Stomach smooth muscle (tissue), 2 donors: Measurements from ENCODE around the gene GNB4.
A peak's percentile ranks its signal among the peaks of the same experiment; 100 is the strongest.

Experiments used
- H3K27ac ChIP-seq: one replicate; pipeline ENCODE4 v1.7.0; 2013; ENCODE audit warnings: mild to moderate bottlenecking, low read length, inconsistent platforms
- H3K27me3 ChIP-seq, 2 donors: one replicate each; pipeline ENCODE4 v1.7.0; 2013; ENCODE audit warnings: low read length in 2 of 2; ENCODE audit not compliant: insufficient read depth in 2 of 2, control insufficient read depth in 1 of 2
- H3K36me3 ChIP-seq, 2 donors: one replicate each; pipeline ENCODE4 v1.7.0; 2013; ENCODE audit warnings: low read length in 2 of 2; ENCODE audit not compliant: control insufficient read depth in 2 of 2, insufficient read depth in 2 of 2
- H3K4me1 ChIP-seq: one replicate; pipeline ENCODE4 v1.7.0; 2013; ENCODE audit warnings: low read length; ENCODE audit not compliant: control insufficient read depth, insufficient read depth
- H3K4me3 ChIP-seq, 2 donors: one replicate each; pipeline ENCODE4 v1.7.0; 2013; ENCODE audit warnings: low read length in 2 of 2
- H3K9ac ChIP-seq, 2 donors: one replicate each; pipeline ENCODE4 v1.7.0; 2013; ENCODE audit warnings: low read length in 2 of 2, mild to moderate bottlenecking in 1 of 2
- H3K9me3 ChIP-seq, 2 donors: one replicate each; pipeline ENCODE4 v1.7.0; 2013; ENCODE audit warnings: low read length in 2 of 2; ENCODE audit not compliant: control insufficient read depth in 2 of 2
- donor health status: healthy.
- donor health status: Pancreatic carcinoma.

Gene GNB4

DNA sequence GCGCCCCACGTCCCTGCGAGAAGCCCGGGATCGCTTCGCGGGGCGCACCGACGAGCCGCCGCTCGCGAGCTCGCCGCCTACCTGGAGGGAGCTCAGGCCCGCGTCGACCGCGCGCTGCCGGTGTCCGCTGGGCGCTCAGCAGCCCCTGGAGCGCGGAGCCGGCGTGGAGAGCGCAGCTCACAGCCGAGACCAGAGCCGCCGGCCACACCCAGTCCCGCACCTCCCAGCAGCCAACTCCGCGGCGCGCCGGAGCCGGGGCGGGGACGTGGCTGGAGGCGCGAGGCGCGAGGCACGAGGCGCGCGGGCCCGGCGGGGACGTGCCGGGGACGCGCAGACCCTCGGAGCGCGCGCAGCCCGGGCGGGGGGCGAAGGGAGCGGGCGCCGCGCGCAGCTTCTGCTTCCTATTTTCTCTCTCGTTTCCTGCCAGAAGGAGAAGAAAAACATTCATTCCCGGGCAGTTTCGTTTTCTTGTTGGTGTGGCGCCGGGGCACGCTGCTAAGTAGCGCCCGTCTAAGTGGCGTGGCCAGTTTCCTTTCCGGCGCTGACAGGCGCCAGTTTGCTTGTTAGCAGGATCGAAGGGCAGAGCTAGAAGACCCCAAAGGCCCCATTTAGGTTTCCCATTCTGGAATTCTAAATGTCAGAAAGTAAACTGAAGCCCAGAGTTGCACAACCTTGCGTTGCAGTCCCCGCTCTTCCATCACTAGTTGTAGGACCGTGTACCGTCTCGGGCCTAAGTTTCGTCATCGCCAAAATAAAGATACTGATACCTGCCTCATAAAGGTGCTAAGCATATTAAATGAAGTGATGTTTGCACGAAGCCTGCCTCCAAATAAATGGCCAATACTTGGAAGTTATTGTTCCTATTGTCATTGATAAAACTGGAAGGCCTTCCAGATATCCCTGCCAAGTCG is at the start of gene GNB4:
TSS of gene GNB4 (minus strand) at position 206 of the 911 bp plus-strand sequence. CDS start 25,270 bp downstream, outside the sequence.
- Histone ChIP-seq H3K27me3 (no peaks in the 10 kb centered on the region), H3K4me3 (peak within 1 kb of the TSS; percentile 82), H3K4me1 (peaks cover 10% of the 10 kb centered on the region), H3K9ac (peak within 1 kb of the TSS; percentile 64 to 85), H3K36me3 (no peaks in the 10 kb centered on the region), H3K27ac (peak within 1 kb of the TSS; percentile 78), H3K9me3 (no peaks in the 10 kb centered on the region)

DNA sequence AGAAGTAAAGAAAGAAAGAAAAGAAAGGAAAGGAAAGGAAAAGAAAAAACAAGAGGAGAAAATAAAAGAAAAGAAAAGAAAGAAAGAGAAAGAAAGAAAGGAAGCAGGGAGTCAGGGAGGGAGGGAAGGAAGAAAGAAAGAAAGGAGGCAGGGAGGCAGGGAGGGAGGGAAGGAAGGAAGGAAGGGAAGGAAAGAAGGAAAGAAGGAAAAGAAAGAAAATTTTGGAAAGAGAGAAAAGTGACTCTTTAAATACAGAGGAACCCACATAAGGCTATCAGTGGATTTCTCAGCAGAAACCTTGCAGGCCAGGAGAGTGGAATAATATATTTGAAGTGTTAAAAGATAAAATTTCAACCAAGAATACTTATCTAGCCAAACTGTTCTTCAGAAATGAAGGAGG is 44.2 kb upstream of the GNB4 start:
- Histone ChIP-seq H3K4me1 (no peaks in the 10 kb centered on the region), H3K36me3 (no peaks in the 10 kb centered on the region), H3K4me3 (no peak overlapping the region), H3K9me3 (peaks cover 4 to 21% of the 10 kb centered on the region in 2 donors), H3K9ac (no peak overlapping the region), H3K27me3 (no peaks in the 10 kb centered on the region), H3K27ac (no peak overlapping the region)

DNA sequence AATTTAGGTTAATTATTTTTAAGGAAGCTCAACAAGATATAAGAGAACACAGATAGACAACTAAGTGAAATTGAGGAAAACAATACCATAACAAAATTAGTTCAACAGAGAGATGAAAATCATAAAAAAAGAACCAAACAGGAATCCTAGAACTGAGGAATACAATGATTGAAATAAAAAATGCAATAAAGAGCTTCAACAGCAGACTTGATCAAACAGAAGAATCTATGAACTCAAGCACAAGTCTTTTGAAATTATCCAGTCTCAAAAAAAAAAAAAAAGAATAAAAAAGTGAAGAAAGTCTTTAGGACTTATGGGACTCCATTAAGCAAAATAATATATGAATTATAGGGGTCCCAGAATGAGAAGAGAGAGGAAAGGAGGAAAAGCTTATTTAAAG is 42.0 kb upstream of the GNB4 start:
- no peaks in the 10 kb centered on the region for H3K36me3 ChIP-seq
- H3K27me3 ChIP-seq, result no peaks in the 10 kb centered on the region
- no peak overlapping the region for H3K27ac ChIP-seq
- no peak overlapping the region for H3K9ac ChIP-seq
- H3K9me3 ChIP-seq, result peaks cover 7 to 18% of the 10 kb centered on the region in 2 donors
- H3K4me1 ChIP-seq, result no peaks in the 10 kb centered on the region
- no peak overlapping the region for H3K4me3 ChIP-seq

DNA sequence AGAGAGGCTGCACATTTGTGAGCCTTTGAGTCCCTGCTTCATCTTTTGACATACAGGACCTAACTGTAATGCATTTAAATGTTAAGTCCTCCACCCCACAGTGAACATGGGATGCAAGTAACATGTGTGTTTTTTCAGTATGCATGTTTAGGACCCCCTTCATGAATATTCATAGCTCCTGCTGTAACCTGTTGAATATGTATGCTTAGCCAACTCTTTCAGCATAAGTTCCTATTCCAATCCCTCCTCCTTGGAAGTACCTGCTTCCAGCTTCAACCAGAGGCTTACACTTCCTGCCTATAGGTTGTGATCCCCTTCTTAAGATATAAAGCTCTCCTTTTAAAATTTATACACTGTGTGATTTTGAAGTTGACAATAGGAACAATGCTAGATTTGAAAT is 36.9 kb upstream of the GNB4 start:
- peaks cover 5 to 7% of the 10 kb centered on the region in 2 donors for H3K9me3 ChIP-seq
- no peak overlapping the region for H3K27ac ChIP-seq
- no peaks in the 10 kb centered on the region for H3K36me3 ChIP-seq
- no peak overlapping the region for H3K4me3 ChIP-seq
- no peaks in the 10 kb centered on the region for H3K4me1 ChIP-seq
- H3K27me3 ChIP-seq, result no peaks in the 10 kb centered on the region
- H3K9ac ChIP-seq, result no peak overlapping the region

DNA sequence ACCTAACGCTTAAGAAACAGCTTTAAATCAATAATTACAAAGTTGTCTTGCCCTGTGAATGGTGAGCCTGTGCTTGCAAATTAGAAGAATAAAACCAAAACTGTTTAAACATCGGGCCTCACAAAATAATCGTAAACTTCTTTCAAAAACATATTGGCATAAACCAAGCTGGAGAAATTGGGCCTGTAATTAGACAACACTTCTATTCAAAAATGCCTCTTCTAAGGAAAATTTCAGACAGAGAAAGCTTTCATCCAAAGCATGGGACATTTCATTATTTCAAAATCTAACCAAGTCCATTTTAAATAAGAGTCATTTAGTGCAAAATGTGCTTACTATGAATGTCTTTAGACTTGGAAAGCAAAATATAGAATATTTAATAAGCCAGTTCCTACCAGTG is 35.5 kb upstream of the GNB4 start:
- H3K9me3 ChIP-seq, result peaks cover 0 to 3% of the 10 kb centered on the region in 2 donors
- H3K4me3 ChIP-seq, result no peak overlapping the region
- H3K36me3 ChIP-seq, result no peaks in the 10 kb centered on the region
- no peak overlapping the region for H3K9ac ChIP-seq
- no peak overlapping the region for H3K27ac ChIP-seq
- no peaks in the 10 kb centered on the region for H3K4me1 ChIP-seq
- H3K27me3 ChIP-seq, result no peaks in the 10 kb centered on the region

DNA sequence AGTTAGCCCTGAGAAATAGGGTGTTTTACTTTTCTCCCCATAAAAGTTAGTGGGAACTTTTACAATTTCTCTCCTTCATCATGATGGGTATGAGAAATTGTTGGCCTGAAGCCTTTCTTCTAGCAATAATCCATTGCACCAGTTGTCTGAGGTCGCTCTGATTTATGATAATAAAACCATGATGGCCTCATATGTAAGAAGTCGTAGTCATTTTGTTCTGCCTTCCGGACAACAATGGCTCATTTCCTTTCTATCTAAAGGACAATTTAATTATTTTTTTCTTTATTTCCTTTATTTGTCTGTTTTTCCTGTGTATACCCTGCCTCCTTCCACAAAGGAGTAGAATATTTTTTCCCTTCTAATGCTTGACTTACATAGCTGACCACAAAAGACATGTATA is 31.6 kb upstream of the GNB4 start:
- Histone ChIP-seq H3K9ac (no peak overlapping the region), H3K9me3 (no peaks in the 10 kb centered on the region), H3K27ac (no peak overlapping the region), H3K4me1 (no peaks in the 10 kb centered on the region), H3K4me3 (no peak overlapping the region), H3K36me3 (no peaks in the 10 kb centered on the region), H3K27me3 (no peaks in the 10 kb centered on the region)

DNA sequence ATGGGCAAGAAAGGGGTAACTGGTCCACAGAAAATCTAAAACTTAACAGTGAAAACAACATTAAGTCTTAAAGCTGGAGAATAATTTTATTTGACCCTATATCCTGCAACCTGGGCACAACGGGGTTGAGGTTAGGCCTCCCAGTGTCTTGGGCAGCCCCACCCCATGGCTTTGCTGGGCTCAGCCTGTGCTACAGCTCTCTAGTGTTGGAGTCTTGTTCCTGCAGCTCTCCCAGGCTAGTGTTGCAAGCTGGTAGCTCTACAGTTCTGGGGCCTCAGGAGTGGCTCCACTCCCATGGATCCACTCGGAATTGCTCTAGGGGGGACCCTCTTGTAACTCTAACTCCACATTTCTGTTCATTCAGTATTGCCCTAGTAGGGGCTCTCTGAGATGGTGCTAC is 24.9 kb upstream of the GNB4 start:
- Histone ChIP-seq H3K9me3 (no peaks in the 10 kb centered on the region), H3K27ac (no peak overlapping the region), H3K9ac (no peak overlapping the region), H3K4me1 (no peaks in the 10 kb centered on the region), H3K4me3 (no peak overlapping the region), H3K36me3 (no peaks in the 10 kb centered on the region), H3K27me3 (no peaks in the 10 kb centered on the region)

DNA sequence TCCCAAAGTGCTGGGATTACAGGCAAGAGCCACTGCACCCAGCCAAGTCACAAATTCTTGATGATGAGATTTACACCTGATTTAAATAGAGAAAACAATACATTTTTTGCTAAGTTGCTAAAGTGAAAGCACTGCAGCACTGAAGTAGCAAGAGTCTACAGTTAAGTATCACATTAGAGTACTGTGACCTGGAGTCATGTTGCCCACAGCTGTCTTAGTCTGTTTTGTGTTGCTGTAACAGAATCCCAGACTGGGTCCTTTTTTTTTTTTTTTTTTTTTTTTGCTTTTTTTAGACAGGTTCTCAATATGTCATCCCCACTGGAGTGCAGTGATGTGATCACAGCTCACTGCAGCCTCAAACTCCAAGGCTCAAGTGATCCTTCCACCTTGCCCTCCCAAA is 23.2 kb upstream of the GNB4 start:
- Histone ChIP-seq H3K9me3 (no peaks in the 10 kb centered on the region), H3K9ac (no peak overlapping the region), H3K27ac (no peak overlapping the region)

DNA sequence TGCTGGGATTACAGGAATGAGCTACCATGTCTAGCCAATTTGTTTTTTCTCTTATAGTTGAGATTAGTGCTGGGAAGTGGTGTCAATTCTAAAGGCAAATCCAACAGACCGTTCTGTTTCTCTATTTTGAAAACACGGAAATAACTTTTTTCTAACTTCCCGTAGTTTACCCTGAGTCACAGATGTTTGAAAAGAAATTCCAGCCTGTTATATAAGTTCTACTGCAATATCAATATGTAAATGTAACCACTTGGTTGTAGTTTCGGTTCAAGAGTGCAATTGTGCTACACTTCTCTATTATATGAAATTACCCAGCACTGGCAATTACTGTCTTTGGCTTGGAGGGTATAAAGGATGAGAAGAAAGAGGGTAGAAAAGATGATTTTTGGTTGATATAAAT is 22.3 kb upstream of the GNB4 start:
- H3K9ac ChIP-seq, result no peak overlapping the region
- no peaks in the 10 kb centered on the region for H3K4me1 ChIP-seq
- no peaks in the 10 kb centered on the region for H3K36me3 ChIP-seq
- no peaks in the 10 kb centered on the region for H3K27me3 ChIP-seq
- no peak overlapping the region for H3K4me3 ChIP-seq
- no peak overlapping the region for H3K27ac ChIP-seq
- H3K9me3 ChIP-seq, result no peaks in the 10 kb centered on the region

More for the DNA sequence above, 23.2 kb upstream of the GNB4 start:
- no peak overlapping the region for H3K4me3 ChIP-seq
- H3K27me3 ChIP-seq, result no peaks in the 10 kb centered on the region
- no peaks in the 10 kb centered on the region for H3K36me3 ChIP-seq
- no peaks in the 10 kb centered on the region for H3K4me1 ChIP-seq

DNA sequence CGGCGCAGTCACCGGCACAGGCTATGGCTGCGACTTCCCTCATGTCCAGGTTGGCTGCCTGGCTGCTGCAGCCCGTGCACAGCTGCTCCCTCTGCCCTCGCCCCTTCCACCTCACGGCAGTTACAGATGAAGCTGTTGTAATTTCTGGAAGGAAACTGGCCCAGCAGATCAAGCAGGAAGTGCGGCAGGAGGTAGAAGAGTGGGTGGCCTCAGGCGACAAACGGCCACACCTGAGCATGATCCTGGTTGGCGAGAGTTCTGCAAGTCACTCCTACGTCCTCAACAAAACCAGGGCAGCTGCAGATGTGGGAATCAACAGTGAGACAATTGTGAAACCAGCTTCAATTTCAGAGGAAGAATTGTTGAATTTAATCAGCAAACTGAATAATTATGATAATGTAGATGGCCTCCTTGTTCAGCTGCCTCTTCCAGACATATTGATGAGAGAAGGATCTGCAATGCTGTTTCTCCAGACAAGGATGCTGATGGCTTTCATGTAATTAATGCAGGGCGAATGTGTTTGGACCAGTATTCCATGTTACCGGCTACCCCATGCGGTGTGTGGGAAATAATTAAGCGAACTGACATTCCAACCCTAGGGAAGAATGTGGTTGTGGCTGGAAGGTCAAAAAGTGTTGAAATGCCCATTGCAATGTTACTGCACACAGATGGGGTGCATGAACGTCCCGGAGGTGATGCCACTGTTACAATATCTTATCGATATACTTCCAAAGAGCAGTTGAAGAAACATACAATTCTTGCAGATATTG is 13.2 kb upstream of the GNB4 start:
- no peak overlapping the region for H3K27ac ChIP-seq
- H3K4me1 ChIP-seq, result no peaks in the 10 kb centered on the region
- H3K9me3 ChIP-seq, result no peaks in the 10 kb centered on the region
- H3K36me3 ChIP-seq, result no peaks in the 10 kb centered on the region
- H3K4me3 ChIP-seq, result no peak overlapping the region
- H3K9ac ChIP-seq, result no peak overlapping the region
- H3K27me3 ChIP-seq, result no peaks in the 10 kb centered on the region

DNA sequence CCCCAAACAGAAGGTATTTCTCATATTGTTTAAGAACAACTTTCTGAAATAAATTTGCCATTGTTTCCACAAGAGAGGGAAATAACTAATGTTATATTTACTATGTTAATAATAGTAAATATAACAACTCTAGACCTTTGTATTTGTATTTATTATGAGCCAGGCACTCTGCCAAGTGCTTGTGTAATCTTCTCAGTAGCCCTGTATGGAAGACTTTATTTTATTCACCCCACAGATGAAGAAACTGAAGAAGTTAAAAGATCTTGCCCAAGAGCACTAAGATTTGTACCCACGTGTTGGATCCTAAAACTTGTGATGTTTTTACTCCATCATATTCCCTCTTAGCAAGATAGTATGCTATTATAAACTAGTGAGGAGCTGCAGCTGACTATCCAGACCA is 12.0 kb upstream of the GNB4 start:
- H3K4me3 ChIP-seq, result no peak overlapping the region
- H3K36me3 ChIP-seq, result no peaks in the 10 kb centered on the region
- no peaks in the 10 kb centered on the region for H3K4me1 ChIP-seq
- no peaks in the 10 kb centered on the region for H3K27me3 ChIP-seq
- H3K9me3 ChIP-seq, result no peaks in the 10 kb centered on the region
- H3K27ac ChIP-seq, result no peak overlapping the region
- no peak overlapping the region for H3K9ac ChIP-seq
